Activated CD8-positive, alpha-beta T cell treated with anti-CD3 and anti-CD28 coated beads for 36 hours (primary cell): ENCODE data around the gene HSPA13. TPM values are rescaled to one million over a fixed set of nuclear protein-coding genes. Genes with fewer than 3 reads are reported as not detected.
A peak's percentile ranks its signal among the peaks of the same experiment; 100 is the strongest.

ENCODE experiments used
- ATAC-seq: fragments of 200-7000 bp; cut with Tn5 transposase; one replicate; pipeline ENCODE4 v1.10.0; 2021; ENCODE audit warnings: mild to moderate bottlenecking, moderate library complexity
- CTCF ChIA-PET: fragments of 350-600 bp; sonication (Branson Sonifier 250); formaldehyde crosslinking; loops from one replicate; lab custom pipeline; 2021; ENCODE audit warnings: antibody characterized with exemption; lab: Charles Lee
- POLR2A ChIA-PET: fragments of 350-600 bp; sonication (Branson Sonifier 250); formaldehyde crosslinking; loops from one replicate; lab custom pipeline; 2021; ENCODE audit warnings: antibody characterized with exemption; lab: Charles Lee
- DNase-seq: peaks from one replicate; pipeline ENCODE4 v3.0.0-alpha.2; 2020
- H3K27ac Mint-ChIP-seq: one replicate; pipeline ENCODE4 v1.8.0; 2021; ENCODE audit warnings: mild to moderate bottlenecking, mixed read lengths
- H3K27me3 Mint-ChIP-seq: one replicate; pipeline ENCODE4 v1.8.0; 2021; ENCODE audit warnings: mixed read lengths
- H3K36me3 Mint-ChIP-seq: one replicate; pipeline ENCODE4 v1.8.0; 2021; ENCODE audit warnings: low read depth, mixed read lengths
- H3K4me1 Mint-ChIP-seq: one replicate; pipeline ENCODE4 v1.8.0; 2021; ENCODE audit warnings: low read depth, mixed read lengths
- H3K4me3 Mint-ChIP-seq: one replicate; pipeline ENCODE4 v1.8.0; 2021; ENCODE audit warnings: mild to moderate bottlenecking, moderate library complexity, mixed read lengths
- H3K9me3 Mint-ChIP-seq: one replicate; pipeline ENCODE4 v1.8.0; 2021; ENCODE audit warnings: mixed read lengths
- CTCF ChIP-seq: fragments of 200-600 bp; IDR thresholded peaks from one replicate; pipeline ENCODE4 v1.8.0; 2022; ENCODE audit warnings: antibody characterized with exemption, mild to moderate bottlenecking
- intact Hi-C: fragments of 100-400 bp; cut with micrococcal nuclease; formaldehyde crosslinking; loops from one replicate; pipeline ENCODE4 v1.10.0; 2022
- total RNA-seq, 2 experiments: library from RNA; stranded (reverse); gene quantifications; one replicate each; pipeline ENCODE4 v1.2.3, GENCODE V29; 2021

The HSPA13 gene
- total RNA-seq, 2 experiments from 2014 or later, result 37.1 to 39.8 TPM

DNA sequence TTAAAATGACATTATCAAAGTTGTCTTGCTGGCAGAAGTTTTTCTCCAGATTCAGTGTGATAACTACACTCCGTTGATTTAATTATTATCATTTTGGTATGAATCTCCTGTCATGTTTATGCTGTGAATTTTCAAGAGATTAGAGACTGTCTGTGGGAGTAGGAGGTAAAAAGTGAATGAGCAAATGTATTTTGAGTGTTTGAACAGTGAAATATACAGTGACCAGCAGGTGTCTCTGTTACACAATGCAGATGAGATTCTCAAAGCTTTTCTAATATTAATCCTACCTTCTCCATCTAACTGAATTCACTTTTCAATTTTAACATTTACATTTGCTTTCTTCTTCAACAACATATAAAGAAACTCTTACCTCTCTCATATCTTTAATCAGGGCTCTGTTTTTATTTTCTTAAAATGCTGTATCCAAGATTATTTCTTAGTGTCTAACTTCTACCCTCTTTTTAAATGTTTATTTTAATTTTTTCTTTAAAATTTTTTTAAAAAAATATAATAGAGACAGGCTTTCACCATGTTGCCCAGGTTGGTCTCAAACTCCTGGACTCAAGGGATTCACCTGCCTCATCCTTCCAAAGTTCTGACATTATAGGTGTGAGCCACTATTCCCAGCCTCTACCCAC lies 20.9 kb upstream of the HSPA13 start:
- Mint-ChIP-seq H3K9me3 (no peaks in the 10 kb centered on the region), H3K36me3 (no peaks in the 10 kb centered on the region), H3K4me1 (no peaks in the 10 kb centered on the region), H3K4me3 (no peak overlapping the region), H3K27me3 (no peaks in the 10 kb centered on the region), H3K27ac (no peak overlapping the region)
- intact Hi-C loops, result loop anchor here (5.0 to 10.0 kb wide), 2 partner anchors 334 to 371 kb away; no protein-coding TSS in a partner anchor
- ATAC-seq, result peak; percentile 61
- peak; percentile 85 for TF ChIP-seq CTCF
- POLR2A ChIA-PET, result no interaction called here
- DNase-seq, result no peak
- CTCF ChIA-PET, result interaction anchor here (0.7 to 1.4 kb wide), 8 partner anchors 11 to 1149 kb away, joined by 3 to 5 read pairs (median 3); no protein-coding TSS in a partner anchor

GRCh38 chr21:14401217-14401616 lies 18.3 kb upstream of the HSPA13 start:
- DNase-seq, result no peak
- Mint-ChIP-seq H3K4me3 (no peak overlapping the region), H3K4me1 (no peaks in the 10 kb centered on the region), H3K36me3 (no peaks in the 10 kb centered on the region), H3K27ac (no peak overlapping the region), H3K9me3 (no peaks in the 10 kb centered on the region), H3K27me3 (no peaks in the 10 kb centered on the region)
- TF ChIP-seq CTCF, result no peak
- intact Hi-C loops, result loop anchor here (5.0 to 10.0 kb wide), 2 partner anchors 336 to 374 kb away; no protein-coding TSS in a partner anchor
- ChIA-PET CTCF (interaction anchor here (1.2 to 3.1 kb wide), 3 partner anchors 11 to 370 kb away, joined by 3 to 12 read pairs (median 4); no protein-coding TSS in a partner anchor), POLR2A (interaction anchor here (0.6 kb wide), 1 partner anchor 1170 kb away, joined by 3 read pairs; no protein-coding TSS in a partner anchor)
- no peak for ATAC-seq

DNA sequence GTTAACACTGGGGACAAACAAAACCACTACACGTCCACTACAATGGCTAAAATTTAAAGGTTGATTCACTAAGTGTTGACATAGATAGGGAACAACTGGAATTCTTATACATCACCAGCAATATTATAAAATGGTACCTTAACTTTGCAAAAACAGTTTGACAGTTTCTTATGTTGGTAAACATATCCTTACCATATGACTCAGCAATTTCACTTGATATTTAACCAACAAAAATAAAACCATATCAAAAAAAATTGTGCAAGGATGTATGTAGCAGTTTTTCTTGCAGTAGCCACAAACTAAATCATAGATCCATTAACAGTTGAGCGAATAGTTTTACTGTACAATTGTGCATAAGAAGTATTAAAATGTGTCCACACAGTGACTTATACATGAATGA lies 5.3 kb upstream of the HSPA13 start:
- Mint-ChIP-seq H3K4me3 (no peak overlapping the region), H3K27ac (no peak overlapping the region), H3K9me3 (no peaks in the 10 kb centered on the region)

DNA sequence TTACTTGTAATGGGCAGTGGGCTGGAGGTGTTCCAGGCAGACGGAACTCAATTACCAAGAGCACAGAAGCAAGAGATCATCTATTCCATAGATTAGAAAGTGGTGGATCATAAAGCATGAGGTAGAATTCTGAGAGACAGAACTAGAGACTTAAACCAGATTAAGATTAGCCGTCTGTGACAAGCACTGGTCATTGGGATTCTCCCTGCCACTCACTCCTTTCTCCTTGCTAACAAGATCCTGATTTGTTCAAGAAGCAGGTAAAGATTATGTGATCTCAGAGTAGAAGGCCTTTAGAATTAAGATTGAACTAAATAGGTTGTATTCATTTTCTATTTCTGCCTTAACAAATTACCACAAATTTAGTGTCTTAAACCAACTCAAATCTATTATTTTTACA lies 1.5 kb upstream of the HSPA13 start:
- DNase-seq (no peak), ATAC-seq (no peak)
- H3K36me3 Mint-ChIP-seq, result peaks cover 15% of the 10 kb centered on the region
- no peak for TF ChIP-seq CTCF
- ChIA-PET CTCF (interaction anchor here (3.5 kb wide), 1 partner anchor 353 kb away, joined by 7 read pairs; no protein-coding TSS in a partner anchor), POLR2A (interaction anchor here (0.6 to 1.8 kb wide), 3 partner anchors 141 to 352 kb away, joined by 3 to 5 read pairs (median 4); no protein-coding TSS in a partner anchor)
- H3K4me1 Mint-ChIP-seq, result peaks cover 26% of the 10 kb centered on the region
- H3K4me3 Mint-ChIP-seq, result peak overlapping the region; percentile 92
- intact Hi-C loops, result loop anchor here (5.0 to 10.0 kb wide), 2 partner anchors 163 to 1350 kb away; partner anchors contain the start of gene SAMSN1
- peak overlapping the region; percentile 97 for H3K27ac Mint-ChIP-seq
- H3K9me3 Mint-ChIP-seq, result no peaks in the 10 kb centered on the region
- no peaks in the 10 kb centered on the region for H3K27me3 Mint-ChIP-seq

More for the DNA sequence above, 5.3 kb upstream of the HSPA13 start:
- H3K4me1 Mint-ChIP-seq, result peaks cover 6% of the 10 kb centered on the region
- intact Hi-C loops, result loop anchor here (10.0 kb wide), 1 partner anchor 1347 kb away; no protein-coding TSS in a partner anchor
- POLR2A ChIA-PET, result no interaction called here
- H3K36me3 Mint-ChIP-seq, result no peaks in the 10 kb centered on the region
- peaks cover 7% of the 10 kb centered on the region for H3K27me3 Mint-ChIP-seq
- no peak for TF ChIP-seq CTCF
- ATAC-seq (no peak), DNase-seq (no peak)
- CTCF ChIA-PET, result no interaction called here
